Stimulated activated CD4-positive, alpha-beta T cell treated with anti-CD3 and anti-CD28 coated beads, Interleukin-1b, Interleukin-23, amount 100 ng/mL, for 24 hours (primary cell): Measurements from ENCODE around the gene MEPCE.
"Not testable (repeated sequence)": the region's sequence is repeated elsewhere in the genome, so short reads cannot be mapped to it uniquely, and the experiment has no call there.

Experiments
- DNase-seq, 4 experiments: peaks; one replicate each; pipeline ENCODE4 v3.0.0-alpha.2; 2020; ENCODE audit warnings: low read depth in 4 of 4, low spot score in 1 of 4

MEPCE gene

DNA sequence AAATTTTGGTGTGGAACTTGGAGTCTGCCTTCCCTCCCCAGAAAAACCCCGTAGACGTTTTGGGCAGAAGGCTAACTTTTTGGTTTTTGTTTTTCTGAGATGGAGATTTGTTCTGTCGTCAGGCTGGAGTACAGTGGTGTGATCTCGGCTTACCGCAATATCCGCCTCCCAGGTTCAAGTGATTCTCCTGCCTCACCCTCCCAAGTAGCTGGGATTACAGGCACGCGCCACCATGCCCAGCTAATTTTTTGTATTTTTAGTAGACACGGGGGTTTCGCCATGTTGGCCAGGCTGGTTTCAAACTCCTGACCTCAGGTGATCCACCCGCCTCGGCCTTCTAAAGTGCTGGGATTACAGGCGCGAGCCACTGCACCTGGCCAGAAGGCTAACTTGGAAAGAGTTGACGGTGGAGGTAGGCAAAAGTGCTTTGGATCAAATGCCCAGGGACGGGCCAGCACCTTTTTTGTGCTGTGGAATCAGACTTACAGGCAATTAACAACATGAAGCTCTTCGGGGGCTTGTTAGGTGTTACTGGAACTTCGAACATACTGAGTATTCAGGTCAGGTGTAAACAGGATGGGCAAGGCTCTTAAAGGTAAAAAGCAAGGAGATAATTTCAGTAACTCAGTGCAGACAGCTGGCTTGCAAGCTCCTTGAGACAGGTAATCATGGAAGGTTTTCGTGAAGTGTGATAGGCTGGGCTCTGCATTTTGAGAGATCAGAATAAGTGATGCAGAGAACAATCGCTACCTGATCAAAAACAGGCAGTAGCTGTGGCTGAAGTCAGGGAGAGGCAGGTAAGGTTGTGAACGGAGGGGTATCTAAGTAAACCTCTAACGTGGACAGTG is 4.9 kb downstream of the MEPCE start:
- DNase-seq = no peak

DNA sequence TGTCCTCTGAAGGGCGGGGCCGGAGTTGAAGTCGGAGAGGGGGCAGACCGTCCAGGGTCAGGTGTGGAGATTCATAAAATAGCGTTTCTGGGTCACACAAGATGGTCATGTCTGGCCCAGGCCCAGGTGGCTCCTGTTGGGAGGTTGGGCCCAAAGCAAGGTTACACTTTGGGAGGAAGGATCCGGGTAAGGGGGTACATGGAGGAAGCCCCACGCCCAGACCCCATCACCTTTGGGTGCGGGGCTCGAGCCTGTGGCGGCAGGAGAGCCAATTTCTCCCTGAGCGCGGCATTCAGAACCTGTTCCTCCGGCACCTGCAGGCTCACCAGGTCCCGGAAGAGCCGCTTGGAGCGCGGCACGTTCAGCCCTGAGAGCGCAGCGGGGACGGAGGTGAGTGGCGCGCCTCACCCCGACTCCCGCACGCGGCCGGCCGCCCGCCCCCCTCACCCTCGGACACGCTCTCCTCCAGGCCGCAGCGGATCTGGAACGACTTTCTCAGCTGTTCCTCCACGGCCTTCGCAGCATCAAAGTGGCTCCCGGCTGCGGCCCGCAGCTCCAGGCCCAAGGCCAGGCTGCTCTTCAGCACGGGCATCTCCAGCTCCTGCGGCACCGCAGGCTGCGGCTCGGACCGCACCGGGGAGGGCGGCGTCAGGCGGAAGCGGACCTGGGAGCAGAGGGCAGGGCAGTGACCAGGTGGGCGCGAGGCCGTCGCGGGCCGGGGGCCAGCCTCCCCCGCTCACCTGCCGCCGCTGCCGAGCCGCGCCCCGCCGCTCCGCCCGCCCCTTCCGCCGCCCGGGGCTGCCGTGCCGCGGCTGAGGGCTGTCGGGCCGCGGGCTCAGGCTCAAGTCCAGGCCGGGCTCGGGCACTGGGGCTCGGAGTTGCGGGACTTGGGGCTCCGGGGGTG is 6.0 kb downstream of the MEPCE start:
- peak in 1 of 4 experiments; percentile 29 for DNase-seq

DNA sequence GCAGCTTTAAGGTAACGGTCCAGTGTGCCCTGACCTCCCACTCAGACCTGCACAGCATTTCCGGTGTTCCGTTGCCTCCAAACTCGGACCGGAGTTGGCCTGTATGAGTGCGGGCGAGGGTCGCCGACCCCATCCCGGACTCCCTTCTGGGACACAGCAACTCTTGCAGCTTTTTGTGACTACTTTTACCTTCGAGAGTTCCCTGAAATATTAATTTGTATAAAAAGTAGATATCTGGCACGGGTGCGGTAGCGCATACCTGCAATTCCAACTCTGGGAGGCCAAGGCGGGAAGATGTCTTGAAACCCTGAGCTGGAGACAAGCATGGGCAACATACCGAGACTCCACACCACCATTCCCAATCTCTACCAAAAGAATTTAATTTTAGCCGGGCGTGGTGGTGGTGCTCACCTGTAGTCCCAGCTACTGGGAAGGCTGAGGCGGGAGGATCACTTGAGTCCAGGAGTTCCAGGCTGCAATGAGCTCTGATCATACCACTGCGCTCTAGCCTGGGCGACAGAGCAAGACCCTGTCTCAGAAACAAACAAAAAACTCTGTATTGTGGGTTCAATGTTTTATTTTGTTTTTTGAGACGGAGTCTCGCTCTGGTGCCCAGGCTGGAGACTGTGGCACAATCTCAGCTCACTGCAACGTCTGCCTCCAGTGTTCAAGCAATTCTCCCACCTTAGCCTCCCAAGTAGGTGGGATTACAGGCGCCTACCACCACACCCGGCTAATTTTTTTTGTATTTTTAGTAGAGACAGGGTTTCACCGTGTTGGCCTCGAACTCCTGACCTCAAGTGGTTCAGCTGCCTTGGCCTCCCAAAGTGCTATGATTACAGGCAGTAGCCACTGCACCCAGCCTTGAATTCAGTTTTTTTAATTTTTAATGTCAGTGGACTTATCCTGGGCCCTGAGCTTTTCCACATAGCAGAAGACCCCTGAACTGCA is 7.8 kb downstream of the MEPCE start:
- no peak for DNase-seq

DNA sequence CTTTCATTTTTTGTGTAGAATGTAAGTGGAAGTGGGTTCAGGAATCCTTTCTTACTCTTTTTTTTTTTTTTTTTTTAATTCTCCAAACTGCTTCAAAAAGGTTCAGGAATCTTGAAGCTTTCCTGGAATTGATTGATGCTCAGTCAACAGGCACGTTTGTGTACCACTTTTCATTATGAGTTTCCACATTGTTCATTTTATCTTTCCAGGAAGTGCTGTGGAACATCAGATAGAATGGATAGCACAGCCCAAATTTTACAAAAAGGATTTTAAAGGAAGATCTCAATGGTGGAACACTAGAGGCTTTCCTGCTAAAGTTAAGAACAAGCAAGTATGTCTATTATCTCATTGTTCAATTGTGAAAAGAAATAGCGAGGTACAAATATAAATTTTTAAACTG is 8.5 kb downstream of the MEPCE start:
- no peak for DNase-seq

DNA sequence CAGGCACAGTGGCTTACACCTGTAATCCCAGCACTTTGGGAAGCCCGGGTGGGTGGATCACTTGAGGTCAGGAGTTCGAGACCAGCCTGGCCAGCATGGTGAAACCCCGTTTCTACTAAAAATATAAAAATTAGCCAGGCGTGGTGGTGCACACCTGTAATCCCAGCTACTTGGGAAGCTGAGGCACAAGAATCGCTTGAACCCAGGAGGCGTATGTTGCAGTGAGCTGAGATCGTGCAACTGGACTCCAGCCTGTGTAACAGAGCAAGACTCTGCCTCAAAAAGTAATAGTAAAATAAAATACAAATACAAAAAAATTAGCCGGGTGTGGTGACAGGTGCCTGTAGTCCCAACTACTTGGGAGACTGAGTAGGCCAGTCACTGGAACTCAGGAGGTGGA is 9.1 kb downstream of the MEPCE start:
- DNase-seq = not testable (repeated sequence)

DNA sequence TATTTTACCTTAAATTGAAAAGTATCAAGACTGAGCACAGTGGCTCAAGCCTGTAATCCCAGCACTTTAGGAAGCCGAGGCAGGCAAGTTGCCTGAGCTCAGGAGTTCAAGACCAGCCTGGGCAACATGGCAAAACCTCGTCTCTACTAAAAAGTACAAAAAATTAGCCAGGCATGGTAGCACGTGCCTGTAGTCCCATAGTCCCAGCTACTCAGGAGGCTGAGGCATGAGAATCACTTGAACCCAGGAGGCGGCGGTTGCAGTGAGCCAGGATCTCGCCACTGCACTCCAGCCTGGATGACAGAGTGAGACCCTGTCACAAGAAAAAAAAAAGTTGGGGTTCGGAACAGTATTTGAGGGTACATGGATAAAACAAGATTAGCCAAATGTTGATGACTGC is 9.6 kb downstream of the MEPCE start:
- DNase-seq = not testable (repeated sequence)

DNA sequence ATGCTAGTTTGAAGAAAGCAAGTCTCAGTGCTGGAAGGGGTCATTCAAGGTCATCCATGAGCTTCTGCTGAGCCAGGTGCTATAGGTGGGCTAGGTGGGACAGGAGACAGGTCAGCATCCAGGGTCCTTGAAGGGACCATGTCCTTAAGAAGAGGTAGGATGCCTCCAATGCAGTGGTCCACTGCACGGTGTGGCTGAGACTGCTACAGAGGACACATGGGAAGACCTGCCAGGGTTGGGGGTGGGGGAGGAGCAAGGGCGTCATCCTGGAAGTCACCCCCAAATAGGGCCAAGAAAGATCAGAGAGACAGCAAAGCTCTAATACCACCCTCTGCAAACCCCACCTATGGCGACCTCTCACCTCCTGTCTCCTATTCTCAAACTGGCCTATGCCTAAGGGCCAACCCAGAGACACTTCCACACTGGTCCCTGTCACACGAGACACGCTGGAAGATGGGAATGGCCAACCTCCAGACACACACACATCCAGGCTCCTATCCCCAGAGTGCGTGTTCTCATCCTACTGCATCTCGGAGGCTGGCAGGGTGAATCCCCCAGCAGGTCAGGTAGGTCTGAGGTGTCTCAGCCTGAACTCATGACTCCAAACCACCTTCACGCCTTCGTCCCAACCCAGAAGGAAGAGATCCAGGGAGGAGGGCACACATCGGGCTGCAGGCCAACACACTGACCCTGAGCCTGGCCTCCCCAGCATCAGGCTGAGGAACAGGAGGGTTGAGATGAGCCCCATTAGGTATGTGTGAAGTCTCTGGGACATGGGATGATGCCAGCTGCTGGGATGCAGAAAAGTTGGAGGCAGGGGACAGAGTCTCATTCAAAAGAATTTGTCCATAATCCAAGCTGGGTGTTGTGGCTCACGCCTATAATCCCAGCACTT is 12.3 kb downstream of the MEPCE start:
- no peak for DNase-seq

DNA sequence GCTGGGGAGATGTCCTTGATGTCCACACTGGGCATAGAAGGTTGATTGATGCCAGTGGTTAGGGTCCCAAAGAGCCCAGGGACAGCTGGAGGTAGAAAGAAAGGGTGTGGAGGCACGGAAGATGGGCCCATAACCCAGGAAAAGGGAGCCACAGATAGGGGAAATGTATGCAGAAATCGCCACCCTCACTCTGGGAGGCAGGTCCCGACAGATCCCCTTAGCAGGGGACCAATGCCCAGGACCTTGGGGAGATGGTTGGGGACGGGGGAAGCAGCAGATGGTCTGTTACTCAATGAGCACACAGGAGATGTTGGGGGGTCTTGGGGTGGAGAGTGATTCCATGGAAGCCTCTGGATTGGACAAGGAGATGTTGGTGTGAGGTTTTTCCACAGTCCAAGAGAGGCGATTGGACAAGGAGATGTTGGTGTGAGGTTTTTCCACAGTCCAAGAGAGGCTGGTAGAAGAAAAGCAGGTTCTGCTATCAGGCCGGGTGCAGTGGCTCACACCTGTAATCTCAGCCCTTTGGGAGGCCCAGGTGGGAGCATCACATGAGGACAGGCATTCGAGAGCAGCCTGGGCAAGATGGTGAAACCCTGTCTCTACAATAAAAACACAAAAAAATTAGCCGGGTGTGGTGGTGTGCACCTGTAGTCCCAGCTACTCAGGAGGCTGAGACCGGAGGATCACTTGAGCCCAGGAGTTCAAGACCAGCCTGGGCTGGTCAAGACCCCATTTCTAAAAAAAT is 13.6 kb downstream of the MEPCE start:
- no peak for DNase-seq

DNA sequence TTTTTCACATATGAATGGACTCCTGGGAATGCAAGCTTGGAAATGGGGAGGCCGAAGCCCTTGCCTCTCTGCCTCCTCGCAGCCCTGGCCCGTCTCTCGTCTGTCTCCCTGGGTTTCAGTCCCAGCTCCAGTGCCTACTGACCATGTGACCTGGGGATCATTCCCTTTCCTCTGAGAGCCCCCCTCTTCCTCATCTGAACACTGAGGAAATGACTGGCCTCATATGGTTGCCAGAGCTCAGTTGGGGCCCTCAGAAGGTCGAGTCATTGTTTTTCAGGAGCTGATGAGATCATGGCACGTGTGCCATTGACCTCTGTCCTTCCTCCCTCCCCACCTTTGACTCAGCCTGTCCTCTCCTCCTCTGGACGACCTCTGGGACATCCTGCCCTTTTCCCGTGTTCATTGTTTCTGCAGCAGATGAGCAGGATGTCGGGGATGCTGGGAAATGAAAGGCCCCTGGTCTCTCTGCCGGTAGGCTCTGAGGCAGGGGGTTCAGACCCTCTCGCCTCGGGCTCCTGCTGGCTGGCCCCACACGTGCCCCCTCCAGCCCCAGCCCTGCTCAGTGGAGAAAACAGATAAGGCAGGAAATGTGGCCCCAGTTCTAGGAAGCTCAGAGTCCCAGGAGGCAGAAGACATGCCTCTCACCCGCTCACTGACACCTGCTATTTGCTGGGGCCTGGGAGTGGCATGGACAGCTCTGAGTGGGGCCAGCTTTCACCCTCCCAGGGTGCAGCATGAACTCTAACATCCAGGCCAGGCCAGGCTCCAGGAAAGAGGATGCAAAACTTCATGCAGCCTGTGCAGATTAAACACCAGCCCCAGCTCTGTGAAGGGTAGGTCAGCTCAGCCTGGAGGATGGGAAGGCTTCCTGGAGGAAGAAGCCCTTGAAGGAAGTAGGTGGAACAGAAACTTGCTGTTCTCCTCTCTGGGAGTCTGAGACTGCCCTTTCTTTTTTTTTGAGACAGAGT is 15.0 kb downstream of the MEPCE start:
- no peak for DNase-seq

DNA sequence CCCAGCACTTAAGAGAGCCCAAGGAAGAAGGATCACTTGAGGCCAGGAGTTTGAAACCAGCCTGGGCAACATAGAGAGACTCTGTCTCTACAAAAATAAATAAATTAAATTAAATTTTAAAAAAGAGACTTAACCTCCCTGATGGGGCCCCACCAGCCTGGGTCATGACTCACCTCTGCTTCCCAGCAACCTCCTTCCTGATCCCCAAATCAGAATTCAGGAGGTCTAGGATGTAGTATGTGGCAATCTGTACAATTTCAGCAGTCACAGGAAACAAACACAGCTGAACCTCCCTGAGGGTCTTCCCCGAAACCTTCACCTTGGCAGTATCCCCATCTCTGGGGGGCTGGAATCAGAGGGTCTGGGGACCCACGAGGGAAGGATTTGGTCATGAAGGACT is 16.4 kb downstream of the MEPCE start:
- no peak for DNase-seq

DNA sequence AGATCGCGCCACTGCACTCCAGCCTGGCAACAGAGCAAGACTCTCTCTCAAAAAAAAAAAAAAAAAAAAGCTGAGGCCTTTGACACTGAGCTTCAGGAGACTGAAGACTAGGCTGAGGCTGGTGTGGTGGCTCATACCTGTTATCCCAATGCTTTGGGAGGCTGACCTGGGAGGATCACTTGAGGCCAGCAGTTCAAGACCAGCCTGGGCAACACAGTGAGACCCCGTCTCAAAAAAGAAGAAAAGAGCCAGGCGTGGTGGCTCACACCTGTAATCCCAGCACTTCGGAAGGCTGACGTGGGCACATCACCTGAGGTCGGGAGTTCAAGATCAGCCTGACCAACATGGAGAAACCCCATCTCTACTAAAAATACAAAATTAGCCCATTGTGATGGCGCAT is 17.7 kb downstream of the MEPCE start:
- DNase-seq = not testable (repeated sequence)

DNA sequence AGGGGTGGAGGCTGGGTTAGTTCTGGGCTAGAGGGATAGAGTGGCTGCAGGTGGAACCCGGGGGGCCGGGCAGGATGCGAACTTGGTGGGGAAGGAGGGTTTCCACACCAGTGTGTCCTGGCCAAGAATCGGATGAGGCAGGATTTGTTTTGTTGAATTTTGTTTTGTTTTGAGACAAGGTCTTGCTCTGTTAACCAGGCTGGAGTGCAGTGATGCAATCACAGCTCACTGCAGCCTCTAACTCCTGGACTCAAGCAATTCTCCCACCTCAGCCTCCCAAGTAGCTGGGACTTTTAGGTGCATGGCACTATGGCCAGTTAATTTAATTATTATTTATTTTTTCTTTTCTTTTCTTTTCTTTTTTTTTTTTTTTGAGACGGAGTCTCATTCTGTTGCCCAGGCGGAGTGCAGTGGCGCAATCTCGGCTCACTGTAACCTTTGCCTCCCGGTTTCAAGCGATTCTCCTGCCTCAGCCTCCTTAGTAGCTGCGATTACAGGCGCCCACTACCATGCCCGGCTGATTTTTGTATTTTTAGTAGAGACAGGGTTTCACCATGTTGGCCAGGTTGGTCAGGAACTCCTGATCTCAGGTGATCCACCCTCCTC is 19.7 kb downstream of the MEPCE start:
- DNase-seq = no peak

DNA sequence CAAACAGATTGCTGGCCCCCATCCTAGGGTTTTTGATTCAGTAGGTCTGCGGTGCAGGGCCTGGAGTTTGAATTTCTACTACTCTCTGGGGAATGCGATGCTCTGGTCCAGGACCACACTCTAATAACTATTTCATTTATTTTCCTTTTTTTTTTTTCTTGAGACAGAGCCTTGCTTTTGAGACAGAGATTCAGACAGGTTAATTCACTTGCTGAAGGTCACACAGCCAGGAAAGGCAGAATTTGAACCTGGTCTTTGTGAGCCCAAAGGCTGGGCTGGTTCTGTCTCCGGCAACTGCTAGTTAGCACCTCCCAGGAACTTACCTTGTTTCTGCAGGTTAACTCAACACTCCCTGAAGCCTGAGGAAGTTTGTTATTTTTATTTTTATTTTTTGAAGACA is 22.9 kb downstream of the MEPCE start:
- no peak for DNase-seq

DNA sequence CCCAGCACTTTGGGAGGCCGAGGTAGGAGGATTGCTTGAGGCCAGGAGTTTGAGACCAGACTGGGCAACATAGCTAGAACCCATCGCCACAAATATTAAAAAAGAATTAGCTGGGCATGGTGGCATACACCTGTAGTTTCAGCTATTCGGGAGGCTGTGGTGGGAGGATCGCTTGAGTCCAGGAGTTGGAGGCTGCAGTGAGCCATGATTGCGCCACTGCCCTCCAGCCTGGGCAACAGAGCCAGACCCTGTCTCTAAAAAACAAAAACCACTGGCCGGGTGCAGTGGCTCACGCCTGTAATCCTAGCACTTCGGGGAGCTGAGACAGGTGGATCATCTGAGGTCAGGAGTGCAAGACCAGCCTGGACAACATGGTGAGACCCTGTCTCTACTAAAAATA is 24.2 kb downstream of the MEPCE start:
- not testable (repeated sequence) for DNase-seq

DNA sequence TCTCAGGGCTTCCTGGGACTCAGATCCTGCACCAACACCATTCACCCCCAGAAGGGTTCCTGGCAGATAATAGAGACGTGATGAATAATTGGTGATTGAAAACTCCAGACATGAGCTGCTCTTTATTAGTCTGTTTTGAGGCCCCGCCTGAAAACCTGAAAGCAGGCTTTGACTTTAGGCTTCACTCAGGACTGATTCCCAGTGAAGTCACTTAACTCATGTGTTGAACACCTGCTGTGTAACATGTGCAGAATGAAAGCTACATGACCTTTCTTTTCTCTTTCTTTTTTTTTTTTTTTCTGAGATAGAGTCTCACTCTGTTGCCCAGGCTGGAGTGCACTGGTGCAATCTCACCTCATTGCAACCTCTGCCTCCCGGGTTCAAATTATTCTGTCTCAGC is 25.6 kb downstream of the MEPCE start:
- DNase-seq = no peak

DNA sequence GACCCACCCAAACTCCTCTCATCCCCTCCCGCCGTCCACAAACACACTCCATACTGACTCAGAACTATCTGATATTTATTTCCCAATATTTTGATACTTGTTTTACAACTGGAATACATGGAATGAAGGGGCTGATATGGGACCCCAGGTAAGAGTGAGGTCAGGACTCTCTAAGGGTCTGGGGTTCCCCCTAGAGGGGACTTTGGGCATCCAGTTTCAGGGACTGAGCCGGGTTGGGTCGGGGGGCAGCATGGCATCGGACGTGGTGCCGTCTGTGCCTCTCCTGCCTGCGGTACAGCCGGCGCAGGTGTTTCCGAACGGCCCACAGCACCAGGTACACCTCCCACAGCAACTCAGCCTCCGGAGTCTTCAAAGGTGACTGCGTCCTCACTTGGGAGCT is 26.9 kb downstream of the MEPCE start:
- DNase-seq = no peak

DNA sequence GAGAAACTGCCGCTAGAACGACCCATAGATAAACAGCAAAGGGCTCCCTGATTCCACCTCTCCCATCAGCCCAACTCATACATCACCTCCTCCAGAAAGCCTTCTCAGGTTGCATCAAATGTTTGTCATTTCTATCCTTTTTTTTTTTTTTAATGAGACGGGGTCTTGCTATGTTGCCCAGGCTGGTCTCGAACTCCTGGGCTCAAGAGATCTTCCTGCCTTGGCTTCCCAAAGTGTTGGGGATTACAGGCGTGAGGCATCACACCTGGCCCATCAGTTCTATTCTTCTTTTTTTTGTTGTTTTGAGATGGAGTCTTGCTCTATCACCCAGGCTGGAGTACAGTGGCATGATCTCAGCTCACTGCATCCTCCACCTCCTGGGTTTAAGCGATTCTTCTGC is 27.4 kb downstream of the MEPCE start:
- no peak for DNase-seq

DNA sequence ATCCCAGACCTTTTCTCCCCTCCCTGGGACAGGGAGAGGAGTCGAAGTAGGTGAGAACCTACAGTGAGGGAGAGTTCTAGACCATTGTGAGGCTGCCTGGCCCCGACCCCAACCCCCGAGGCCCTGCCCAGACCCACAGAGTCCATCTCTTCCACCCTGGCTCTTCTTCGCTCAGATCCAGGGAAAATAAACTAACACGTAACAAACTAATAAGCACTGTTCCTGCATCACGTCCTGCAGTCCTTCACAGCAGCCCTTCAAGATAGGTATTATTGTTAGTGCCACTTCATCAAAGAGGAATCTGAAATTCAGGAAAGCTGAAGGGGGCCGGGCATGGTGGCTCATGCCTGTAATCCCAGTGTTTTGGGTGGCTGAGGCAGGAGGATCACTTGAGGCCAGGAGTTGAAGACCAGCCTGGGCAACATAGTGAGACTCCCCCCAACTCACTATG is 34.6 kb downstream of the MEPCE start, which contains the start of gene SPACDR:
SPACDR (minus strand) TSS at position 51 of the 451 bp plus-strand sequence. CDS start 235 bp downstream, outside the sequence.
- no peak for DNase-seq
